BJ (cell line): ENCODE data around the gene TOM1L2. TPM values are rescaled to one million over a fixed set of nuclear protein-coding genes. Genes with fewer than 3 reads are reported as not detected.

Experiments used
- CTCF ChIA-PET: fragments of 350-600 bp; formaldehyde crosslinking; extraction: SDS; loops from one replicate; lab custom pipeline; 2021; ENCODE audit warnings: antibody characterized with exemption, inconsistent platforms; lab: Yijun Ruan, JAX
- POLR2A ChIA-PET: fragments of 300-600 bp; sonication (Branson Sonifier 250); formaldehyde crosslinking; extraction: SDS; loops from one replicate; lab custom pipeline; 2021; ENCODE audit warnings: antibody characterized with exemption; lab: Charles Lee
- DNase-seq: peaks from one replicate; pipeline ENCODE4 v3.0.0-alpha.2; 2011; ENCODE audit warnings: low read depth
- H3K27me3 ChIP-seq: 2 replicates; pipeline ENCODE4 v1.6.0; 2011; ENCODE audit warnings: low read length; ENCODE audit not compliant: control insufficient read depth, insufficient read depth
- H3K36me3 ChIP-seq: 2 replicates; pipeline ENCODE4 v1.5.1; 2011; ENCODE audit warnings: low read length; ENCODE audit not compliant: control insufficient read depth, insufficient read depth
- H3K4me3 ChIP-seq: 2 replicates; pipeline ENCODE4 v1.5.1; 2011; ENCODE audit warnings: low read depth, mild to moderate bottlenecking, control low read depth, low read length
- polyA plus RNA-seq: library from polyadenylated mRNA; depleted of rRNA; stranded (reverse); fragments of >200 nt; gene quantifications from 2 replicates; pipeline ENCODE4 v1.2.3, GENCODE V29; 2011
- TF ChIP-seq, protein P1 (sequence below): IDR thresholded peaks from 2 replicates; pipeline ENCODE4 v1.5.1; 2011; ENCODE audit warnings: low read depth, mild to moderate bottlenecking, control low read depth, inconsistent platforms, low read length, moderate library complexity; ENCODE audit not compliant: insufficient read depth

The TOM1L2 gene
- polyA plus RNA-seq, 1 experiment, result 39.6 TPM

DNA sequence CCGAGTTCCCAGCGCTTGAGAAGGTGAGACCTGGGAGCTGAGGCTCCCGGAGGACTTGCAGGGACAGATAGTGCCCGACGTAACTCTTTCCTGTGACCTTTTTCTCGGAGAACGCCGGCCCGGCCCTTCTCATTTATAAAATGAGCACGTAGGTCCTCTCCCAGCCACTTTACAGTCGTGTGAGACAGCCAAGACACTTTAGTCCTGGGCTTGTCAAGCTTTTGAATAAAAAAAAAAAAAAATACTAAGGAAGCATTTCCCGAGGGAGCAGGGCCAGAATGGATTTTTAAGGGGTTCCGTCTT is 703 bp upstream of the TOM1L2 start:
- POLR2A ChIA-PET, result interaction anchor here (0.8 kb wide), 1 partner anchor 199 kb away, joined by 5 read pairs; no protein-coding TSS in a partner anchor
- no peaks in the 10 kb centered on the region for H3K36me3 ChIP-seq
- TF ChIP-seq, protein P1, sequence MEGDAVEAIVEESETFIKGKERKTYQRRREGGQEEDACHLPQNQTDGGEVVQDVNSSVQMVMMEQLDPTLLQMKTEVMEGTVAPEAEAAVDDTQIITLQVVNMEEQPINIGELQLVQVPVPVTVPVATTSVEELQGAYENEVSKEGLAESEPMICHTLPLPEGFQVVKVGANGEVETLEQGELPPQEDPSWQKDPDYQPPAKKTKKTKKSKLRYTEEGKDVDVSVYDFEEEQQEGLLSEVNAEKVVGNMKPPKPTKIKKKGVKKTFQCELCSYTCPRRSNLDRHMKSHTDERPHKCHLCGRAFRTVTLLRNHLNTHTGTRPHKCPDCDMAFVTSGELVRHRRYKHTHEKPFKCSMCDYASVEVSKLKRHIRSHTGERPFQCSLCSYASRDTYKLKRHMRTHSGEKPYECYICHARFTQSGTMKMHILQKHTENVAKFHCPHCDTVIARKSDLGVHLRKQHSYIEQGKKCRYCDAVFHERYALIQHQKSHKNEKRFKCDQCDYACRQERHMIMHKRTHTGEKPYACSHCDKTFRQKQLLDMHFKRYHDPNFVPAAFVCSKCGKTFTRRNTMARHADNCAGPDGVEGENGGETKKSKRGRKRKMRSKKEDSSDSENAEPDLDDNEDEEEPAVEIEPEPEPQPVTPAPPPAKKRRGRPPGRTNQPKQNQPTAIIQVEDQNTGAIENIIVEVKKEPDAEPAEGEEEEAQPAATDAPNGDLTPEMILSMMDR, result no peak
- no peaks in the 10 kb centered on the region for H3K27me3 ChIP-seq
- CTCF ChIA-PET, result interaction anchor here (1.1 to 1.4 kb wide), 4 partner anchors 12 to 54 kb away, joined by 3 to 11 read pairs (median 4); no protein-coding TSS in a partner anchor
- no peak for DNase-seq
- H3K4me3 ChIP-seq, result peak overlapping the region; percentile 70

DNA sequence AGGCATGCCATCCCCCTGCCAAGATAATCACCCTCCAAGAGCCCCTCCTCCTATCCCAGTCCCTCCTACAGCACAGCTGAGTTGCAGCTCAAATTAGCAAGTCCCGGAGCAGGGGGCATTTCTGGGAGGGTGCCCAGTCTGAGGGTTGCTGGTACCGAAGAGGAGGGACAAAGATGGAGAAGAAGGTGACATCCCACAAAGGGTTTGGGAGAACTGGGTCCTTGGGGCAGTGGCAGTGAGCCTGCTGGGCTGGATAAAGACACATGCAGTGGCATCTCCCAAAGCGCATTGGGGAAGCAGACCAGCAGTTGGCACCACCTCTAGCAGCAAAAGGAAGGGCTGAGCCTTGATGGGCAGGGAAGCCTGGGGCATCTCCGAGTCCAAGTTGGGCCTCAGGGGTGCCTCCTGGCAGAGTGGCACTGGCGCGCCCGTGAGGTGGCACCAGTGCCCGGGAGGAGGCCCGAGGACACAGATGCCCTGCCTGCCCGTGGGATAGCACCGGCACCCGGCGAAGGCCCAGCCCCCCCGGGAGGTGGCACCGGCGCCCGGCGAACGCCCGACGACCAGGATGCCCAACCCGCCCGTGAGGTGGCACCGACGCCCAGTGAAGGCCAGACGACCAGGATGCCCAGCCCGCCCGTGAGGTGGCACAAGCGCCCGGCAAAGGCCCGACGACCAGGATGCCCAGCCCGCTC is 622 bp downstream of the TOM1L2 start:
- TF ChIP-seq, protein P1, result no peak
- no peak for DNase-seq
- POLR2A ChIA-PET, result no interaction called here
- Histone ChIP-seq H3K4me3 (peak overlapping the region; percentile 62), H3K36me3 (no peaks in the 10 kb centered on the region), H3K27me3 (no peaks in the 10 kb centered on the region)
- CTCF ChIA-PET, result no interaction called here

GRCh38 chr17:17970699-17971430 is 1.3 kb downstream of the TOM1L2 start:
- CTCF ChIA-PET, result interaction anchor here (0.6 kb wide), 1 partner anchor 80 kb away, joined by 3 read pairs; no protein-coding TSS in a partner anchor
- POLR2A ChIA-PET, result no interaction called here
- DNase-seq, result no peak

GRCh38 chr17:17966399-17966798 is 5.8 kb downstream of the TOM1L2 start:
- TF ChIP-seq, protein P1, result no peak
- Histone ChIP-seq H3K4me3 (no peak overlapping the region), H3K27me3 (no peaks in the 10 kb centered on the region), H3K36me3 (no peaks in the 10 kb centered on the region)
- no peak for DNase-seq
- ChIA-PET CTCF (interaction anchor here (1.6 kb wide), 1 partner anchor 21 kb away, joined by 4 read pairs; no protein-coding TSS in a partner anchor), POLR2A (no interaction called here)

More at GRCh38 chr17:17970699-17971430, 1.3 kb downstream of the TOM1L2 start:
- Histone ChIP-seq H3K4me3 (peak overlapping the region; percentile 62), H3K36me3 (no peaks in the 10 kb centered on the region), H3K27me3 (no peaks in the 10 kb centered on the region)
- TF ChIP-seq, protein P1, result no peak

GRCh38 chr17:17965152-17965721 is 7.0 kb downstream of the TOM1L2 start:
- TF ChIP-seq, protein P1, result no peak
- Histone ChIP-seq H3K4me3 (no peak overlapping the region), H3K27me3 (no peaks in the 10 kb centered on the region), H3K36me3 (no peaks in the 10 kb centered on the region)
- DNase-seq, result no peak
- ChIA-PET POLR2A (no interaction called here), CTCF (no interaction called here)
